IPS-NIHi7 (cell line): ENCODE results near the gene HNRNPAB.
"Not testable (repeated sequence)": the region's sequence is repeated elsewhere in the genome, so short reads cannot be mapped to it uniquely, and the experiment has no call there.

Source experiments
- DNase-seq: peaks from one replicate; pipeline ENCODE4 v3.0.0; 2012; ENCODE audit warnings: mixed read lengths; ENCODE audit errors: extremely low spot score

HNRNPAB gene

GRCh38 chr5:178244576-178244975, 40.2 kb downstream of the HNRNPAB start:
- no peak for DNase-seq

GRCh38 chr5:178245389-178245788, 41.1 kb downstream of the HNRNPAB start:
- DNase-seq = no peak

GRCh38 chr5:178246624-178247279, 42.4 kb downstream of the HNRNPAB start:
- DNase-seq = no peak

- DNase-seq = no peak
Observed at GRCh38 chr5:178247481-178248456, 43.4 kb downstream of the HNRNPAB start.

- DNase-seq = no peak
Observed at GRCh38 chr5:178248750-178249149, 44.4 kb downstream of the HNRNPAB start.

- DNase-seq = no peak
Observed at GRCh38 chr5:178249191-178249989, 45.1 kb downstream of the HNRNPAB start.

- DNase-seq = no peak
Observed at GRCh38 chr5:178250263-178250662, 45.9 kb downstream of the HNRNPAB start.

GRCh38 chr5:178252258-178252657, 47.9 kb downstream of the HNRNPAB start:
- DNase-seq = no peak

- DNase-seq = not testable (repeated sequence)
Observed at GRCh38 chr5:178253632-178254031, 49.3 kb downstream of the HNRNPAB start.

- DNase-seq = no peak
Observed at GRCh38 chr5:178256746-178257145, 52.4 kb downstream of the HNRNPAB start.

GRCh38 chr5:178257650-178258049, 53.3 kb downstream of the HNRNPAB start:
- no peak for DNase-seq

GRCh38 chr5:178259623-178260536, 55.5 kb downstream of the HNRNPAB start:
- no peak for DNase-seq
